Retinal pigment epithelial cell (primary cell): ENCODE results near the gene MARF1.
"Not testable (repeated sequence)": the region's sequence is repeated elsewhere in the genome, so short reads cannot be mapped to it uniquely, and the experiment has no call there.

Experiments
- DNase-seq: peaks from one replicate; pipeline ENCODE4 v3.0.0-alpha.2; 2010; ENCODE audit warnings: low read depth
- H3K4me3 ChIP-seq: 2 replicates; pipeline ENCODE4 v1.5.1; 2011; ENCODE audit warnings: mild to moderate bottlenecking, low read length, control low read depth, moderate library complexity
- CTCF ChIP-seq: conservative IDR thresholded peaks from 2 replicates; pipeline ENCODE4 v1.5.1; 2011; ENCODE audit warnings: low read depth, low read length, control low read depth, inconsistent platforms

Gene MARF1

GRCh38 chr16:15559176-15559575 is 83.8 kb downstream of the MARF1 start:
- no peak for DNase-seq
- no peak for TF ChIP-seq CTCF
- H3K4me3 ChIP-seq = no peak overlapping the region

GRCh38 chr16:15557258-15557657 is 85.7 kb downstream of the MARF1 start:
- TF ChIP-seq CTCF = no peak
- DNase-seq = no peak
- H3K4me3 ChIP-seq = no peak overlapping the region

GRCh38 chr16:15556130-15556529 is 86.8 kb downstream of the MARF1 start:
- no peak overlapping the region for H3K4me3 ChIP-seq
- no peak for TF ChIP-seq CTCF
- DNase-seq = no peak

- DNase-seq = no peak
- TF ChIP-seq CTCF = no peak
These were observed 89.5 kb downstream of the MARF1 start for GRCh38 chr16:15553313-15554088.

GRCh38 chr16:15552507-15552906 is 90.4 kb downstream of the MARF1 start:
- H3K4me3 ChIP-seq = no peak overlapping the region
- no peak for DNase-seq
- no peak for TF ChIP-seq CTCF

More at GRCh38 chr16:15553313-15554088, 89.5 kb downstream of the MARF1 start:
- no peak overlapping the region for H3K4me3 ChIP-seq

- no peak overlapping the region for H3K4me3 ChIP-seq
- no peak for DNase-seq
- TF ChIP-seq CTCF = no peak
These were observed 94.5 kb downstream of the MARF1 start for GRCh38 chr16:15548482-15548891.

GRCh38 chr16:15547768-15548096 is 95.2 kb downstream of the MARF1 start:
- TF ChIP-seq CTCF = no peak
- no peak overlapping the region for H3K4me3 ChIP-seq
- no peak for DNase-seq

GRCh38 chr16:15547072-15547767 is 95.7 kb downstream of the MARF1 start:
- not testable (repeated sequence) for DNase-seq, H3K4me3 ChIP-seq
